GM23248 (cell line): ENCODE results near the gene UFD1. TPM values are rescaled to one million over a fixed set of nuclear protein-coding genes. Genes with fewer than 3 reads are reported as not detected.

Source experiments
- DNase-seq: peaks from one replicate; pipeline ENCODE4 v3.0.0-alpha.2; 2015
- H2AFZ ChIP-seq: fragments of 200-600 bp; sonication (generic); 2 replicates; pipeline ENCODE4 v1.6.1; 2016; ENCODE audit warnings: antibody characterized with exemption
- H3F3A ChIP-seq: fragments of 200-600 bp; sonication (generic); 2 replicates; pipeline ENCODE4 v1.6.1; 2016; ENCODE audit warnings: mild to moderate bottlenecking, antibody characterized with exemption, mixed run types; ENCODE audit not compliant: insufficient read depth
- H3K27ac ChIP-seq: fragments of 200-600 bp; sonication (generic); 2 replicates; pipeline ENCODE4 v1.5.1; 2016; ENCODE audit warnings: mild to moderate bottlenecking
- H3K27me3 ChIP-seq: fragments of 200-600 bp; sonication (generic); replicated peaks from 2 replicates; pipeline ENCODE4 v1.6.1; 2016; ENCODE audit warnings: mild to moderate bottlenecking; ENCODE audit not compliant: insufficient read depth
- H3K36me3 ChIP-seq: fragments of 200-600 bp; sonication (generic); 2 replicates; pipeline ENCODE4 v1.6.1; 2016; ENCODE audit warnings: low read depth, mild to moderate bottlenecking
- H3K4me1 ChIP-seq: fragments of 200-600 bp; sonication (generic); 2 replicates; pipeline ENCODE4 v1.6.1; 2016; ENCODE audit warnings: mild to moderate bottlenecking; ENCODE audit not compliant: insufficient read depth
- H3K4me2 ChIP-seq: fragments of 200-600 bp; sonication (generic); one replicate; pipeline ENCODE4 v1.6.1; 2016; ENCODE audit warnings: mild to moderate bottlenecking; ENCODE audit not compliant: unreplicated experiment
- H3K4me3 ChIP-seq: fragments of 200-600 bp; sonication (generic); 2 replicates; pipeline ENCODE4 v1.5.1; 2016; ENCODE audit warnings: mild to moderate bottlenecking
- H3K79me2 ChIP-seq: fragments of 200-600 bp; sonication (generic); 2 replicates; pipeline ENCODE4 v1.6.1; 2016; ENCODE audit warnings: mild to moderate bottlenecking; ENCODE audit not compliant: insufficient read depth
- H3K9ac ChIP-seq: fragments of 200-600 bp; sonication (generic); 2 replicates; pipeline ENCODE4 v1.6.1; 2016; ENCODE audit warnings: mild to moderate bottlenecking
- H3K9me2 ChIP-seq: fragments of 200-600 bp; sonication (generic); 2 replicates; pipeline ENCODE4 v1.6.1; 2016; ENCODE audit warnings: mixed run types, mild to moderate bottlenecking, moderate library complexity; ENCODE audit not compliant: insufficient read depth
- H3K9me3 ChIP-seq: fragments of 200-600 bp; sonication (generic); one replicate; pipeline ENCODE4 v1.6.1; 2017; ENCODE audit warnings: low read depth
- H4K20me1 ChIP-seq: fragments of 200-600 bp; sonication (generic); 2 replicates; pipeline ENCODE4 v1.6.0; 2016; ENCODE audit not compliant: insufficient read depth
- EZH2 ChIP-seq: fragments of 200-600 bp; sonication (generic); IDR thresholded peaks from 2 replicates; pipeline ENCODE4 v1.6.1; 2018; ENCODE audit warnings: antibody characterized with exemption, mild to moderate bottlenecking; ENCODE audit not compliant: insufficient read depth, poor library complexity, severe bottlenecking
- EZH2phosphoT487 ChIP-seq: fragments of 200-600 bp; sonication (generic); IDR thresholded peaks from 2 replicates; pipeline ENCODE4 v1.6.1; 2018; ENCODE audit warnings: antibody characterized with exemption, moderate library complexity, mild to moderate bottlenecking, low read depth; ENCODE audit not compliant: insufficient read depth
- WGBS, 2 experiments: methylation state at CpG; one replicate each; pipeline ENCODE4 v1.1.6; 2015 to 2017; ENCODE audit warnings: low lambda C conversion rate in 2 of 2, low coverage in 1 of 2; ENCODE audit errors: missing lambda C conversion rate in 2 of 2; 5-methylcytosine and 5-hydroxymethylcytosine counted together
- in situ Hi-C: fragments of 300-500 bp; cut with MboI; formaldehyde crosslinking; loops from 2 replicates; pipeline ENCODE4 v1.15.0; 2020
- polyA plus RNA-seq: library from polyadenylated mRNA; unstranded; fragments of >200 nt; fragmentation: Nextera tagmentation; extraction: Ambion mirVana; gene quantifications from 2 replicates; pipeline ENCODE4 v1.2.1, GENCODE V29; 2016
- total RNA-seq: library from RNA; depleted of rRNA; stranded (reverse); fragments of >200 nt; shearing (Covaris generic); gene quantifications from 2 replicates; pipeline ENCODE4 v1.2.3, GENCODE V29; 2014

UFD1 gene
- total and polyA plus RNA-seq, 2 experiments from 2014 or later, result 55.2 to 117 TPM

DNA sequence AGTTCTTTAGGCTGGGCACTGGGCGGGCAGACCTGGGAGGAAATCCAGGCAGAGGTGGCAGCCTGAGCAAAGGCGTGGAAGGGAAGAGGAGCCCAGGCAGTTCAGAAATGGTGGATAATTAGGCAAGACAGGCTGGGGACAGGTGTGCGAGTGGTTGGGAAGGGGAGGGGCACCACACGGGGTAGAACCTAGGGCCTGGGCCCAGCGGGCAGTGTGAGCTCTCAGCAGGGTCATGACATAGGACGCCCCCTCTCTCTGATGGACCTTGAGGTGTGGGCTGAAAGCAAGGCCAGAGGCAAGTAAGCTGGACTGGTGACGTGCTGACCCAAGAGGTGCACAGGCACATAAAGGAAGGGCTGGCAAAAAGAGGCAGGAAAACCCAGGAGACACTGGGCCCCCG, 6.8 kb downstream of the UFD1 start:
- peaks cover 56% of the 10 kb centered on the region for H3K79me2 ChIP-seq
- 90 to 91% methylated on average over 8 of the region's 8 CpGs for WGBS, 2 experiments
- no peaks in the 10 kb centered on the region for H4K20me1 ChIP-seq
- H3F3A ChIP-seq, result no peaks in the 10 kb centered on the region
- in situ Hi-C loops, result no loop called here
- DNase-seq, result no peak
- no peak overlapping the region for H3K9ac ChIP-seq
- H3K9me2 ChIP-seq, result no peaks in the 10 kb centered on the region
- H3K4me3 ChIP-seq, result no peak overlapping the region
- H3K27me3 ChIP-seq, result no peaks in the 10 kb centered on the region
- H3K4me1 ChIP-seq, result peaks cover 2% of the 10 kb centered on the region; the same call in 1 of the 2 replicates
- peaks cover 38% of the 10 kb centered on the region; the same call in 1 of the 2 replicates for H3K36me3 ChIP-seq
- no peaks in the 10 kb centered on the region for H3K9me3 ChIP-seq
- H3K27ac ChIP-seq, result no peak overlapping the region
- no peak overlapping the region for H2AFZ ChIP-seq
- no peak for TF ChIP-seq EZH2
- TF ChIP-seq EZH2phosphoT487, result no peak
- H3K4me2 ChIP-seq, result no peak overlapping the region

- H3K27ac ChIP-seq, result no peak overlapping the region
- H3K9me2 ChIP-seq, result no peaks in the 10 kb centered on the region
- H4K20me1 ChIP-seq, result no peaks in the 10 kb centered on the region
- H3K27me3 ChIP-seq, result no peaks in the 10 kb centered on the region
- in situ Hi-C loops, result no loop called here
- no peak overlapping the region for H3K9ac ChIP-seq
- H3K4me1 ChIP-seq, result no peaks in the 10 kb centered on the region
- peaks cover 44% of the 10 kb centered on the region; the same call in 1 of the 2 replicates for H3K36me3 ChIP-seq
- H3K79me2 ChIP-seq, result peaks cover 50% of the 10 kb centered on the region
- no peak overlapping the region for H2AFZ ChIP-seq
- H3K9me3 ChIP-seq, result no peaks in the 10 kb centered on the region
- H3F3A ChIP-seq, result no peaks in the 10 kb centered on the region
- H3K4me2 ChIP-seq, result no peak overlapping the region
- TF ChIP-seq EZH2phosphoT487 (no peak), EZH2 (no peak)
- DNase-seq, result no peak
- no peak overlapping the region for H3K4me3 ChIP-seq
- 91 to 92% methylated on average over 11 of the region's 11 CpGs for WGBS, 2 experiments
Observed at GRCh38 chr22:19471572-19471971, 7.4 kb downstream of the UFD1 start.

DNA sequence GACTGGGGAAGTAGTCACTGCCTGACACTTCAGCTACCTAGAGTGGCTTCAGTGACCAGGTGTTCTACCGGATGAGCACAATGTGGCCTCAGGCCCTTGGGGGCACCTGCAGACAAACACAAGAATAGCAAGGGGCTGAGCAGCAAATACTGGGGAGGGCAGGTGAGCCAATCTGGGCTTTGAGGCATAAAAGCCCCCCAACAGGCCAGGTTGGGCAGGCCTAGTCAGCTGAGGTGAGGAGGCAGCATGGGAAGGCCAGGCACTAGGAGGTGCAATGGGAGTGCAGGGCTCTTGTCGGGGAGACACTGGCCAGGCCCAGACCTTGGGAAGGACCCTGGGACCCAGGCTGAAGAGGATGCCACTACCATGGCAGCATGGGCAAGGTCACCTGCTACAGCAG, 9.0 kb downstream of the UFD1 start:
- H3K79me2 ChIP-seq, result peaks cover 34% of the 10 kb centered on the region
- H3K4me3 ChIP-seq, result no peak overlapping the region
- H4K20me1 ChIP-seq, result no peaks in the 10 kb centered on the region
- H3K4me1 ChIP-seq, result no peaks in the 10 kb centered on the region
- H3K9ac ChIP-seq, result no peak overlapping the region
- no peak for TF ChIP-seq EZH2
- TF ChIP-seq EZH2phosphoT487, result no peak
- peaks cover 49% of the 10 kb centered on the region; the same call in 1 of the 2 replicates for H3K36me3 ChIP-seq
- no peak overlapping the region for H2AFZ ChIP-seq
- H3K9me3 ChIP-seq, result no peaks in the 10 kb centered on the region
- no peak overlapping the region for H3K27ac ChIP-seq
- no peaks in the 10 kb centered on the region for H3K27me3 ChIP-seq
- in situ Hi-C loops, result no loop called here
- H3K4me2 ChIP-seq, result no peak overlapping the region
- peaks cover 4% of the 10 kb centered on the region; the same call in 1 of the 2 replicates for H3F3A ChIP-seq
- H3K9me2 ChIP-seq, result no peaks in the 10 kb centered on the region
- DNase-seq, result no peak
- 96% methylated on average over 2 of the region's 2 CpGs for whole genome bisulfite sequencing, 2 experiments

DNA sequence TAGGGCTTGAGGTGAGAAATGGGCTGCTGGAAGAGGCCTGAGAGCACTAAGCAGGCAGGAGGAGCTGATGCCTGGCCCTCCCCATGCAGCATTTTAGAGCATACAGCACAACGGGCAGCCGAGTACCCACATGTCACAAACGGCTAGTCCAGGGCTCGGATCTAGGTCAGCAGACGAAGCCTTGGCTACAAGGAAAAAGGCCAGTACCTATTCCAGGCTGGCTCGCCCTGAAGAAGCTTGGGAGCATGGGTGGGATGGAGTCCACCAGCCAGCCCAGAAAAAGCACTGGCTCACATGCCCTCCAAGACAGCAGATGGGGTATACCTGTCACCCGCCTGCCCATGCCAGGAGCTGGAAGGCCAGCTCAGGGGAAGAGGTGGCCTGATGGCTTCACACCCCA, 9.6 kb downstream of the UFD1 start:
- no peak overlapping the region for H3K4me3 ChIP-seq
- H3K27ac ChIP-seq, result no peak overlapping the region
- in situ Hi-C loops, result no loop called here
- H4K20me1 ChIP-seq, result no peaks in the 10 kb centered on the region
- H3K4me1 ChIP-seq, result peaks cover 4% of the 10 kb centered on the region
- no peak overlapping the region for H3K4me2 ChIP-seq
- DNase-seq, result no peak
- H3K79me2 ChIP-seq, result peaks cover 28% of the 10 kb centered on the region
- peaks cover 49% of the 10 kb centered on the region; the same call in 1 of the 2 replicates for H3K36me3 ChIP-seq
- peaks cover 10% of the 10 kb centered on the region for H3F3A ChIP-seq
- no peaks in the 10 kb centered on the region for H3K27me3 ChIP-seq
- no peak overlapping the region for H3K9ac ChIP-seq
- WGBS, 2 experiments, result 86 to 96% methylated on average over 7 of the region's 7 CpGs
- TF ChIP-seq EZH2phosphoT487 (no peak), EZH2 (no peak)
- no peaks in the 10 kb centered on the region for H3K9me3 ChIP-seq
- H3K9me2 ChIP-seq, result no peaks in the 10 kb centered on the region
- H2AFZ ChIP-seq, result no peak overlapping the region

DNA sequence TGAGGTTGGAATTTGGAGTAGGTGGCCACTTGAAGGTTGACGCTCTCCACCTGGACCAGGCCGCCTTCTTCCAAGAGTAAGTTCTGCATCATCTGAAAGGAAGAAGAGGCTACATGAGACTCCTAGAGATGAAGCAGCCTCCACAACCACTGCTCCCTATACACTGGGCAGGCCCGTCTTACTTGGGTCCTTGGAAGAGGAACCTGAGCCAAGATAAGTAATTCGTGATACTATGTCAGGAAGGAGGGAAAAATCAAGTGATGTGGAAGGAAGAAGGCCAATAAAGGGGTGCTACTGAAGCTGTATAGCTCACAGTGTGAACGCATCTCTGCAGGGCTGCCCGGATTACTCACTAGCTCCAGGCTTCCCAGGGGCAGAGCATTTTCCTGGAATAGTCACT, 11.1 kb downstream of the UFD1 start:
- H3K9ac ChIP-seq, result no peak overlapping the region
- TF ChIP-seq EZH2phosphoT487 (no peak), EZH2 (no peak)
- no peak overlapping the region for H3K4me2 ChIP-seq
- no peaks in the 10 kb centered on the region for H4K20me1 ChIP-seq
- H2AFZ ChIP-seq, result no peak overlapping the region
- peaks cover 13% of the 10 kb centered on the region for H3K79me2 ChIP-seq
- WGBS, 2 experiments, result 96 to 98% methylated on average over 6 of the region's 6 CpGs
- in situ Hi-C loops, result no loop called here
- H3K4me1 ChIP-seq, result peaks cover 19% of the 10 kb centered on the region
- no peak overlapping the region for H3K27ac ChIP-seq
- no peak for DNase-seq
- no peaks in the 10 kb centered on the region for H3K9me3 ChIP-seq
- H3K9me2 ChIP-seq, result no peaks in the 10 kb centered on the region
- peaks cover 48% of the 10 kb centered on the region; the same call in 1 of the 2 replicates for H3K36me3 ChIP-seq
- H3F3A ChIP-seq, result peaks cover 19% of the 10 kb centered on the region
- no peaks in the 10 kb centered on the region for H3K27me3 ChIP-seq
- H3K4me3 ChIP-seq, result no peak overlapping the region
